Measurements from ENCODE around the gene NCAPD2. TPM values are rescaled to one million over a fixed set of nuclear protein-coding genes. Genes with fewer than 3 reads are reported as not detected.
A peak's percentile ranks its signal among the peaks of the same experiment; 100 is the strongest.

NCAPD2 gene
- total RNA-seq, 1 experiment from 2014 or later = 114 TPM

- no peak overlapping the region for H3K27ac ChIP-seq (ENCODE audit: insufficient read length, low read depth, low read length)
- Mint-ChIP-seq H3K27ac (no peak overlapping the region), H3K36me3 (ENCODE audit: insufficient read depth in 1 of 3, low read depth in 3 of 3) (peaks cover 20 to 35% (median 24%) of the 10 kb centered on the region in 3 experiments), H3K4me1 (peaks cover 18 to 23% of the 10 kb centered on the region in 2 experiments), H3K4me3 (peak overlapping the region; percentile 83 to 89; a peak in 3 of 5 replicates), H3K9me3 (no peaks in the 10 kb centered on the region; a peak in 2 of 5 replicates), H3K27me3 (ENCODE audit: low read depth) (peaks cover 18% of the 10 kb centered on the region)
- no peak overlapping the region for H2BK12ac ChIP-seq (ENCODE audit: insufficient read length, low read depth, low read length)
- no peak overlapping the region for H3K4me2 ChIP-seq (ENCODE audit: insufficient read depth, insufficient read length, low read length)
- no peaks in the 10 kb centered on the region for H3K79me1 ChIP-seq (ENCODE audit: insufficient read depth, low read depth, low read length, poor library complexity, severe bottlenecking)
- H4K8ac ChIP-seq (replicated peaks; ENCODE audit: insufficient read length, low read depth, low read length) = no peak overlapping the region
- H3K14ac ChIP-seq (ENCODE audit: insufficient read depth, low read length) = no peak overlapping the region
- no CpG with 5 or more reads among the region's 6 CpGs for WGBS (ENCODE audit: extremely low coverage, insufficient read length, low lambda C conversion rate)
- no peak overlapping the region for H3K9ac ChIP-seq (ENCODE audit: extremely low read depth, insufficient read length, low read length)
- no peak overlapping the region for H2BK120ac ChIP-seq (ENCODE audit: low read depth, low read length, poor library complexity, severe bottlenecking)
- H3K23me2 ChIP-seq (ENCODE audit: insufficient read length, low read depth, low read length, poor library complexity, severe bottlenecking) = peaks cover 6% of the 10 kb centered on the region
- H3K79me2 ChIP-seq (ENCODE audit: insufficient read depth, low read length) = no peaks in the 10 kb centered on the region; the same call in 1 of the 2 replicates
- TF ChIP-seq CTCF (conservative IDR thresholded peaks at IDR 0.05) = no peak
- H3K18ac ChIP-seq (ENCODE audit: insufficient read length, low read depth, low read length) = no peak overlapping the region
- H3K23ac ChIP-seq (ENCODE audit: insufficient read length, low read depth, low read length) = no peak overlapping the region
- no peak overlapping the region for H2BK20ac ChIP-seq (ENCODE audit: low read depth, low read length, poor library complexity, severe bottlenecking)
- H4K91ac ChIP-seq (ENCODE audit: insufficient read length, low read depth, low read length) = no peak overlapping the region
- H3K4ac ChIP-seq (ENCODE audit: low read depth, low read length) = no peak overlapping the region
- H2BK15ac ChIP-seq (ENCODE audit: low read depth, low read length) = no peak overlapping the region
- H3K27me3 ChIP-seq (ENCODE audit: insufficient read depth, low read length) = no peaks in the 10 kb centered on the region
- no peak overlapping the region for H2AK5ac ChIP-seq (ENCODE audit: insufficient read length, low read length)
- no peak overlapping the region for H3T11ph ChIP-seq (ENCODE audit: low read length)
- H4K20me1 ChIP-seq (ENCODE audit: control insufficient read depth, insufficient read depth, insufficient read length) = no peaks in the 10 kb centered on the region
- no peak overlapping the region for H3K56ac ChIP-seq (ENCODE audit: insufficient read length, low read depth, low read length)
- no peaks in the 10 kb centered on the region for H3K4me1 ChIP-seq (ENCODE audit: insufficient read depth, low read length)
- no peak for DNase-seq
- no peak overlapping the region for H4K5ac ChIP-seq (ENCODE audit: insufficient read length, low read depth, low read length)
- no peak overlapping the region for H2AFZ ChIP-seq (ENCODE audit: low read length)
- no peak overlapping the region for H2BK5ac ChIP-seq (ENCODE audit: insufficient read length, low read length)
- H3K9me3 ChIP-seq (ENCODE audit: control insufficient read depth, low read depth, low read length) = no peaks in the 10 kb centered on the region
Measured at GRCh38 chr12:6469092-6469491, 24.8 kb upstream of the NCAPD2 start.

Measured in H9 (cell line).